GM12878 (cell line): ENCODE results near the gene PDE8B. TPM values are rescaled to one million over a fixed set of nuclear protein-coding genes. Genes with fewer than 3 reads are reported as not detected.

Source experiments
- ATAC-seq: fragments of 200-7000 bp; cut with Tn5 transposase; 3 replicates; pipeline ENCODE4 v1.9.1; 2020; ENCODE audit warnings: mild to moderate bottlenecking, moderate library complexity
- BruUV-seq: library from RNA; stranded (reverse); fragments of 400-500 nt; replicated peaks from 2 replicates; lab custom pipeline; 2021; lab: Mats Ljungman, UMichigan
- CTCF ChIA-PET: fragments of 300-600 bp; sonication (Branson Sonifier 250); formaldehyde crosslinking; extraction: SDS; loops from one replicate; lab custom pipeline; 2021; ENCODE audit warnings: inconsistent platforms; lab: Yijun Ruan, JAX
- POLR2A ChIA-PET: fragments of 350-600 bp; formaldehyde crosslinking; extraction: SDS; loops from one replicate; lab custom pipeline; 2021; ENCODE audit warnings: inconsistent platforms; lab: Charles Lee
- RAD21 ChIA-PET: fragments of 300-600 bp; sonication (Branson Sonifier 250); formaldehyde crosslinking; loops from one replicate; lab custom pipeline; 2023; ENCODE audit warnings: antibody characterized with exemption; ENCODE audit not compliant: unreplicated experiment; lab: Charles Lee
- SMC1A ChIA-PET: fragments of 300-600 bp; sonication (Branson Sonifier 250); formaldehyde crosslinking; loops from one replicate; lab custom pipeline; 2023; ENCODE audit not compliant: unreplicated experiment, uncharacterized antibody; lab: Charles Lee
- DNase-seq: peaks from one replicate; pipeline ENCODE4 v3.0.0-alpha.2; 2011; ENCODE audit warnings: low read depth, low spot score
- FAIRE-seq: peaks from 3 replicates; lab custom pipeline; 2011; peaks lifted over from hg19 to GRCh38; lab: Jason Lieb, UNC
- H2AFZ ChIP-seq: 2 replicates; pipeline ENCODE4 v1.6.0; 2011; ENCODE audit warnings: low read depth, low read length, control low read depth; ENCODE audit not compliant: control insufficient read depth
- H3K27ac ChIP-seq: 2 replicates; pipeline ENCODE4 v1.5.1; 2011; ENCODE audit warnings: control low read depth; ENCODE audit not compliant: control insufficient read depth, insufficient read depth
- H3K27me3 ChIP-seq, 2 experiments: replicated peaks in 1 of 2; 2 replicates each; pipeline versions ENCODE4 v1.6.0 to v1.6.1; 2011; ENCODE audit warnings: low read length in 1 of 2; ENCODE audit not compliant: control insufficient read depth in 2 of 2, insufficient read depth in 2 of 2
- H3K36me3 ChIP-seq, 2 experiments: 2 replicates each; pipeline ENCODE4 v1.5.1; 2011; ENCODE audit warnings: low read length in 1 of 2; ENCODE audit not compliant: control insufficient read depth in 2 of 2, insufficient read depth in 2 of 2
- H3K4me1 ChIP-seq: 2 replicates; pipeline ENCODE4 v1.6.1; 2011; ENCODE audit warnings: mild to moderate bottlenecking, low read length, moderate library complexity, mixed read lengths; ENCODE audit not compliant: control insufficient read depth, insufficient read depth
- H3K4me2 ChIP-seq: 2 replicates; pipeline ENCODE4 v1.6.0; 2011; ENCODE audit warnings: control low read depth; ENCODE audit not compliant: control insufficient read depth, insufficient read depth
- H3K4me3 ChIP-seq: fragments of 200-600 bp; sonication (generic); 2 replicates; pipeline ENCODE4 v1.5.1; 2016
- H3K79me2 ChIP-seq: 2 replicates; pipeline ENCODE4 v1.6.0; 2011; ENCODE audit warnings: low read length; ENCODE audit not compliant: control insufficient read depth, insufficient read depth
- H3K9ac ChIP-seq: 2 replicates; pipeline ENCODE4 v1.8.0; 2011; ENCODE audit warnings: low read length, control low read depth, mixed read lengths; ENCODE audit not compliant: control insufficient read depth, insufficient read depth
- H3K9me3 ChIP-seq: replicated peaks from 3 replicates; pipeline ENCODE4 v1.5.1; 2011; ENCODE audit warnings: mild to moderate bottlenecking, low read length; ENCODE audit not compliant: control insufficient read depth, insufficient read depth
- H4K20me1 ChIP-seq: 2 replicates; pipeline ENCODE4 v1.6.0; 2011; ENCODE audit not compliant: control insufficient read depth, insufficient read depth
- CREB1 ChIP-seq: IDR thresholded peaks from 2 replicates; pipeline ENCODE4 v1.6.1; 2012; ENCODE audit warnings: low read depth, mild to moderate bottlenecking, inconsistent platforms
- LARP7 ChIP-seq: fragments of 450-650 bp; IDR thresholded peaks from 2 replicates; pipeline ENCODE4 v1.6.1; 2017; ENCODE audit warnings: mild to moderate bottlenecking
- SUZ12 ChIP-seq: fragments of 200-600 bp; sonication (generic); IDR thresholded peaks from one replicate; pipeline ENCODE4 v1.6.1; 2018; ENCODE audit warnings: antibody characterized with exemption, mild to moderate bottlenecking; ENCODE audit not compliant: unreplicated experiment
- WGBS: methylation state at CpG from one replicate; pipeline ENCODE4 v1.1.6; 2016; ENCODE audit warnings: low lambda C conversion rate; ENCODE audit not compliant: insufficient replicate concordance, insufficient coverage; ENCODE audit errors: missing lambda C conversion rate; 5-methylcytosine and 5-hydroxymethylcytosine counted together
- in situ Hi-C: fragments of 300-500 bp; cut with MboI; formaldehyde crosslinking; loops from 9 replicates; pipeline ENCODE4 v1.14.3; 2018; ENCODE audit warnings: mixed read lengths
- intact Hi-C: fragments of 100-400 bp; cut with micrococcal nuclease; formaldehyde crosslinking; loops from one replicate; pipeline ENCODE4 v1.14.2; 2022; ENCODE audit not compliant: unreplicated experiment
- polyA plus RNA-seq, 11 experiments: library from polyadenylated mRNA; depleted of rRNA in 4 of 11; unstranded in 6 of 11; stranded (reverse) in 5 of 11; fragments of >200 nt; fragmentation: Nextera tagmentation in 4 of 11; fragmentation: Illumina TruSeq in 1 of 11; extraction: Ambion mirVana in 4 of 11; extraction: Trizol in 1 of 11; gene quantifications; 1 replicate in 1 of 11; 2 replicates in 10 of 11; pipeline versions ENCODE4 v1.2.1 to v1.2.3, GENCODE V29; 2011 to 2016; ENCODE audit warnings: inconsistent platforms in 2 of 11, missing spikeins in 2 of 11, low read depth in 1 of 11
- total RNA-seq, 4 experiments: library from RNA; depleted of rRNA in 3 of 4; stranded (reverse); fragments of >200 nt in 3 of 4; fragmentation: Illumina TruSeq in 1 of 4; extraction: Trizol in 1 of 4; gene quantifications; 2 replicates each; pipeline versions ENCODE4 v1.2.1 to v1.2.3, GENCODE V29; 2013 to 2021

Gene PDE8B
- total and polyA plus RNA-seq, 10 of the 15 experiments (the other 5 are each of a cell fraction or from before 2014, with no cell fraction given): 0.03 to 0.44 (median 0.20) TPM; not detected in 3

DNA sequence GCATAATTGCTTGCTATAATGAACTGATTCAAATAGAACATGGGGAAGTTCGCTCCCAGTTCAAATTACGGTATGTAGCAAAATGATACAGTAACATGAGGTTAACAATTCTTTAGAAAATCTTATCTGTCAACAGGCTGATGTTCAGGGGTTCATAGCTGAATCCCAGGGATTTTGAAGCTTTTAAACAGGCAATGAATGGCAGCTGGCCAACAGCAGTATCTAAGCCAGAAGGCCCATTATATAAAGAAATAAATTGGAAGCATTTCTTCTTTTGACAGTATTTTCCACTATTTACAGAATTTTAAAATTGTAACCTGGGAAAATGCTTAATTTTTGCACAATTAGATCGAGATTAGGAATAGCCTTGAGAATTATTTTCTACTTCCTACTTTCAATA, 126.8 kb downstream of the PDE8B start:
- no peak overlapping the region for H3K4me3 ChIP-seq
- no peak overlapping the region for H2AFZ ChIP-seq
- 65% methylated on average over 3 of the region's 3 CpGs for WGBS
- no peak for ATAC-seq
- BruUV-seq: no TSS peak
- no peaks in the 10 kb centered on the region for H3K79me2 ChIP-seq
- intact Hi-C loops: no loop called here
- CTCF ChIA-PET: no interaction called here
- RAD21 ChIA-PET: no interaction called here
- H3K9ac ChIP-seq: no peak overlapping the region
- FAIRE-seq: no peak
- TF ChIP-seq CREB1: no peak
- peaks cover 0 to 1% of the 10 kb centered on the region in 2 experiments; a peak in 2 of 4 replicates for H3K27me3 ChIP-seq
- no peak overlapping the region for H3K27ac ChIP-seq
- POLR2A ChIA-PET: no interaction called here
- no peaks in the 10 kb centered on the region for H3K36me3 ChIP-seq
- no peak overlapping the region for H3K4me2 ChIP-seq
- SMC1A ChIA-PET: no interaction called here
- no peak for DNase-seq
- no peaks in the 10 kb centered on the region for H4K20me1 ChIP-seq
- no peaks in the 10 kb centered on the region for H3K9me3 ChIP-seq
- in situ Hi-C loops: no loop called here
- H3K4me1 ChIP-seq: no peaks in the 10 kb centered on the region

DNA sequence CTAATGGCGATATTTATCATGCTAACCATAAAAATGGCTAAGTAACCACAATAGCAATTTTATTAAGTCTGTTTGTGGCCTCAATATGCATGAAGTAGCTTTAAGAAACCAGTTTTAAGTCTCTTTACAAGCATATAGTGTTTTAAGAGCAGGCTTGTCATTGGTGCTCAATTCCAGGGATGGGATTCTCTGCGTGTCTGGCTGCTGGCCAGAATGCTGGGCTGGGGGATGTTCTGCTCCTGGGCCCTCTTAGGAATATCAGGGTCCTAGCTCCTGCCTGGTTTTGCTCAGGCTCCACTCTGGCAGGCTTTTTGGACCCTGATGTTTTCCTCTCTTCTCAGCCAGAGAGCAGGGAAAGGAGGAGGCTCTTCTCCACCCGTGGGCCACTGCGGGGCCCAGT, 127.2 kb downstream of the PDE8B start:
- TF ChIP-seq SUZ12: no peak
- TF ChIP-seq LARP7: no peak
- BruUV-seq: no TSS peak
- peaks cover 0 to 1% of the 10 kb centered on the region in 2 experiments; a peak in 2 of 4 replicates for H3K27me3 ChIP-seq
- H3K4me3 ChIP-seq: no peak overlapping the region
- no peak for FAIRE-seq
- in situ Hi-C loops (no loop called here), intact Hi-C loops (no loop called here)
- no peak overlapping the region for H2AFZ ChIP-seq
- no peaks in the 10 kb centered on the region for H3K36me3 ChIP-seq
- no peaks in the 10 kb centered on the region for H3K4me1 ChIP-seq
- ChIA-PET RAD21 (no interaction called here), SMC1A (no interaction called here), CTCF (no interaction called here), POLR2A (no interaction called here)
- no peak for ATAC-seq
- 74% methylated on average over 4 of the region's 4 CpGs for WGBS
- H4K20me1 ChIP-seq: no peaks in the 10 kb centered on the region
- H3K79me2 ChIP-seq: no peaks in the 10 kb centered on the region
- H3K4me2 ChIP-seq: no peak overlapping the region
- no peak for DNase-seq
- no peak overlapping the region for H3K9ac ChIP-seq
- H3K9me3 ChIP-seq: no peaks in the 10 kb centered on the region
- H3K27ac ChIP-seq: no peak overlapping the region
